A549 (cell line): ENCODE data around the gene TUBA4B. TPM values are rescaled to one million over a fixed set of nuclear protein-coding genes. Genes with fewer than 3 reads are reported as not detected.

Experiments
- ATAC-seq, 2 experiments: fragments of 200-7000 bp in 1 of 2; fragments of >200 bp in 1 of 2; cut with Nextera tagmentation in 1 of 2; cut with Tn5 transposase in 1 of 2; 3 replicates each; pipeline versions ENCODE4 v1.8.0 to v1.9.1; 2018 to 2020; ENCODE audit warnings: mild to moderate bottlenecking in 1 of 2, moderate library complexity in 1 of 2
- CTCF ChIA-PET: fragments of 300-600 bp; sonication (Branson Sonifier 250); formaldehyde crosslinking; extraction: SDS; loops from one replicate; lab custom pipeline; 2021; ENCODE audit warnings: antibody characterized with exemption, inconsistent platforms; lab: Yijun Ruan, JAX
- POLR2A ChIA-PET: fragments of 350-600 bp; formaldehyde crosslinking; extraction: SDS; loops from one replicate; lab custom pipeline; 2021; ENCODE audit warnings: antibody characterized with exemption, inconsistent platforms; lab: Yijun Ruan, JAX
- DNase-seq, 2 experiments: peaks; one replicate each; pipeline versions ENCODE4 v3.0.0 to v3.0.0-alpha.2; 2011 to 2016; ENCODE audit warnings: low read depth in 1 of 2, low spot score in 1 of 2
- FAIRE-seq: peaks from 2 replicates; lab custom pipeline; 2011; peaks lifted over from hg19 to GRCh38; lab: Jason Lieb, UNC
- H3K27ac ChIP-seq, 2 experiments: fragments of >200 bp; sonication (Bioruptor Twin); formaldehyde crosslinking; 3 replicates each; pipeline ENCODE4 v1.5.1; 2016 to 2017
- H3K4me1 ChIP-seq: fragments of >200 bp; sonication (Bioruptor Twin); formaldehyde crosslinking; 3 replicates; pipeline ENCODE4 v1.6.1; 2016
- H3K4me2 ChIP-seq: fragments of >200 bp; sonication (Bioruptor Twin); formaldehyde crosslinking; 3 replicates; pipeline ENCODE4 v1.6.1; 2016
- H3K4me3 ChIP-seq: fragments of >200 bp; sonication (Bioruptor Twin); formaldehyde crosslinking; 3 replicates; pipeline ENCODE4 v1.5.1; 2016
- H3K9me3 ChIP-seq: fragments of >200 bp; sonication (Bioruptor Twin); formaldehyde crosslinking; 3 replicates; pipeline ENCODE4 v1.6.1; 2016
- BHLHE40 ChIP-seq: IDR thresholded peaks from 2 replicates; pipeline ENCODE4 v1.6.1; 2012; ENCODE audit warnings: low read depth, low read length, inconsistent platforms
- CBX8 ChIP-seq: fragments of 200-600 bp; sonication (generic); IDR thresholded peaks from 2 replicates; pipeline ENCODE4 v1.6.1; 2016
- CEBPB ChIP-seq, 2 experiments: fragments of >200 bp in 1 of 2; sonication (Bioruptor Twin) in 1 of 2; formaldehyde crosslinking in 1 of 2; IDR thresholded peaks; 2 replicates each; pipeline ENCODE4 v1.6.1; 2012 to 2016
- CHD2 ChIP-seq: fragments of 150-350 bp; IDR thresholded peaks from 2 replicates; pipeline ENCODE4 v1.6.1; 2014; ENCODE audit warnings: low read length; ENCODE audit not compliant: partially characterized antibody
- CHD4 ChIP-seq: fragments of 200-600 bp; sonication (generic); IDR thresholded peaks from 2 replicates; pipeline ENCODE4 v1.6.1; 2016; ENCODE audit warnings: antibody characterized with exemption, mild to moderate bottlenecking, borderline replicate concordance
- ESRRA ChIP-seq: fragments of 150-350 bp; IDR thresholded peaks from 2 replicates; pipeline ENCODE4 v1.6.1; 2014; ENCODE audit warnings: mild to moderate bottlenecking, low read length, borderline replicate concordance
- FOSL2 ChIP-seq, 2 experiments: fragments of 450-650 bp in 1 of 2; fragments of >200 bp in 1 of 2; sonication (Bioruptor Twin) in 1 of 2; formaldehyde crosslinking; IDR thresholded peaks; 2 replicates each; pipeline versions ENCODE4 v1.5.0 to v1.6.1; 2016 to 2020; ENCODE audit warnings: mild to moderate bottlenecking in 1 of 2, moderate library complexity in 1 of 2
- FOXS1 ChIP-seq: fragments of 250-450 bp; sonication (Bioruptor Pico); IDR thresholded peaks from 2 replicates; pipeline ENCODE4 v1.5.0; 2020; ENCODE audit warnings: mild to moderate bottlenecking, moderate library complexity
- HDAC2 ChIP-seq: fragments of 200-600 bp; sonication (generic); IDR thresholded peaks from 2 replicates; pipeline ENCODE4 v1.6.1; 2016
- HOXB5 ChIP-seq: fragments of 250-450 bp; sonication (Bioruptor Pico); IDR thresholded peaks from 2 replicates; pipeline ENCODE4 v1.5.0; 2020; ENCODE audit warnings: mild to moderate bottlenecking, moderate library complexity
- JUN ChIP-seq, 2 experiments: fragments of >200 bp; sonication (Bioruptor Twin); formaldehyde crosslinking; IDR thresholded peaks; 2 replicates in 1 of 2; 3 replicates in 1 of 2; pipeline ENCODE4 v1.6.1; 2016 to 2017
- MAZ ChIP-seq: fragments of 150-350 bp; IDR thresholded peaks from 2 replicates; pipeline ENCODE4 v1.6.1; 2014; ENCODE audit warnings: antibody characterized with exemption, low read depth, low read length, borderline replicate concordance
- PHF8 ChIP-seq: fragments of 200-600 bp; sonication (generic); IDR thresholded peaks from 2 replicates; pipeline ENCODE4 v1.6.1; 2016; ENCODE audit warnings: low read depth, mild to moderate bottlenecking, antibody characterized with exemption, moderate library complexity, borderline replicate concordance
- POLR2A ChIP-seq: IDR thresholded peaks from 2 replicates; pipeline ENCODE4 v1.6.1; 2012; ENCODE audit warnings: mild to moderate bottlenecking, low read length
- POLR2AphosphoS2 ChIP-seq: conservative IDR thresholded peaks from 2 replicates; pipeline ENCODE4 v1.6.1; 2012; ENCODE audit warnings: low read length, improper control_type of control experiment, inconsistent platforms
- RAD21 ChIP-seq, 2 experiments: fragments of >200 bp in 1 of 2; sonication (Bioruptor Twin) in 1 of 2; formaldehyde crosslinking in 1 of 2; IDR thresholded peaks in 1 of 2; conservative IDR thresholded peaks in 1 of 2; 2 replicates in 1 of 2; 3 replicates in 1 of 2; pipeline ENCODE4 v1.6.1; 2012 to 2018; ENCODE audit warnings: inconsistent platforms in 1 of 2
- RARB ChIP-seq: fragments of 250-450 bp; sonication (Bioruptor Pico); IDR thresholded peaks from 2 replicates; pipeline ENCODE4 v1.8.0; 2021; ENCODE audit warnings: mild to moderate bottlenecking, moderate library complexity
- SREBF2 ChIP-seq: fragments of 450-650 bp; IDR thresholded peaks from 2 replicates; pipeline ENCODE4 v1.6.1; 2014; ENCODE audit warnings: mild to moderate bottlenecking, moderate library complexity
- ZFP36 ChIP-seq: fragments of 450-650 bp; IDR thresholded peaks from 2 replicates; pipeline ENCODE4 v1.6.1; 2014; ENCODE audit warnings: borderline replicate concordance; ENCODE audit not compliant: partially characterized antibody
- WGBS: methylation state at CpG from one replicate; pipeline ENCODE4 v1.1.6; 2017; ENCODE audit errors: missing lambda C conversion rate; 5-methylcytosine and 5-hydroxymethylcytosine counted together
- polyA plus RNA-seq, 4 experiments: library from polyadenylated mRNA; depleted of rRNA in 3 of 4; stranded (reverse); fragments of >200 nt; fragmentation: RNase III in 1 of 4; extraction: RNeasy Plus Mini Kit Qiagen cat#74134 plus additional on column Dnase treatment in 1 of 4; gene quantifications; 2 replicates in 3 of 4; 3 replicates in 1 of 4; pipeline ENCODE4 v1.2.3, GENCODE V29; 2011 to 2017
- TF ChIP-seq, protein P1 (sequence below): fragments of 250-450 bp; sonication (Bioruptor Pico); IDR thresholded peaks from 2 replicates; pipeline ENCODE4 v1.5.0; 2020; ENCODE audit warnings: low read depth, mild to moderate bottlenecking, moderate library complexity
- TF ChIP-seq, protein P2 (sequence below): IDR thresholded peaks from 2 replicates; pipeline ENCODE4 v1.6.1; 2012; ENCODE audit warnings: low read depth, borderline replicate concordance
- TF ChIP-seq, protein P3 (sequence below): fragments of 250-450 bp; sonication (Bioruptor Pico); IDR thresholded peaks from 2 replicates; pipeline ENCODE4 v1.5.0; 2021; ENCODE audit warnings: mild to moderate bottlenecking, moderate library complexity, borderline replicate concordance
- TF ChIP-seq, protein P4 (sequence below): fragments of >200 bp; sonication (Bioruptor Twin); formaldehyde crosslinking; IDR thresholded peaks from 2 replicates; pipeline ENCODE4 v1.6.1; 2016
- TF ChIP-seq, protein P5 (sequence below): IDR thresholded peaks from 2 replicates; pipeline ENCODE4 v1.6.1; 2012

Gene TUBA4B
- polyA plus RNA-seq, 2 of the 4 experiments (the other 2 are of a cell fraction) = 0.71 to 0.94 TPM

DNA sequence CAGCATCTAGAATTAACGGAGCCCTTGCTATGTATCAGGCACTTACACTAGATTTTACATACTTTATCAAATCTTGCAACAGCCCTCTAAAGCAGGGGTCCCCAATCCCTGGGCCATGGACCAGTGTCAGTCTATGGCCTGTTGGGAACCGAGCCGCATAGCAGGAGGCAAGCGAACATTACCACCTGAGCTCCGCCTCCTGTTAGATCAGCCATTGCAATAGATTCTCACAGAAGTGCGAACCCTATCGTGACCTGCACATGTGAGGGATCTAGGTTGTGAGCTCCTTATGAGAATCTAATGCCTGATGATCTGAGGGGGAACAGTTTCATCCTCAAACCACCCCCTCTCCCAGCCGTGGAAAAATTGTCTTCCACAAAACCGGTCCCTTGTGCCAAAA, 39.6 kb downstream of the TUBA4B start (continued):
- TF ChIP-seq, protein P1, sequence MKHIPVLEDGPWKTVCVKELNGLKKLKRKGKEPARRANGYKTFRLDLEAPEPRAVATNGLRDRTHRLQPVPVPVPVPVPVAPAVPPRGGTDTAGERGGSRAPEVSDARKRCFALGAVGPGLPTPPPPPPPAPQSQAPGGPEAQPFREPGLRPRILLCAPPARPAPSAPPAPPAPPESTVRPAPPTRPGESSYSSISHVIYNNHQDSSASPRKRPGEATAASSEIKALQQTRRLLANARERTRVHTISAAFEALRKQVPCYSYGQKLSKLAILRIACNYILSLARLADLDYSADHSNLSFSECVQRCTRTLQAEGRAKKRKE = no peak
- no peak for TF ChIP-seq PHF8
- TF ChIP-seq, protein P2, sequence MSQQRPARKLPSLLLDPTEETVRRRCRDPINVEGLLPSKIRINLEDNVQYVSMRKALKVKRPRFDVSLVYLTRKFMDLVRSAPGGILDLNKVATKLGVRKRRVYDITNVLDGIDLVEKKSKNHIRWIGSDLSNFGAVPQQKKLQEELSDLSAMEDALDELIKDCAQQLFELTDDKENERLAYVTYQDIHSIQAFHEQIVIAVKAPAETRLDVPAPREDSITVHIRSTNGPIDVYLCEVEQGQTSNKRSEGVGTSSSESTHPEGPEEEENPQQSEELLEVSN = no peak
- no peak for TF ChIP-seq SREBF2
- TF ChIP-seq, protein P3, sequence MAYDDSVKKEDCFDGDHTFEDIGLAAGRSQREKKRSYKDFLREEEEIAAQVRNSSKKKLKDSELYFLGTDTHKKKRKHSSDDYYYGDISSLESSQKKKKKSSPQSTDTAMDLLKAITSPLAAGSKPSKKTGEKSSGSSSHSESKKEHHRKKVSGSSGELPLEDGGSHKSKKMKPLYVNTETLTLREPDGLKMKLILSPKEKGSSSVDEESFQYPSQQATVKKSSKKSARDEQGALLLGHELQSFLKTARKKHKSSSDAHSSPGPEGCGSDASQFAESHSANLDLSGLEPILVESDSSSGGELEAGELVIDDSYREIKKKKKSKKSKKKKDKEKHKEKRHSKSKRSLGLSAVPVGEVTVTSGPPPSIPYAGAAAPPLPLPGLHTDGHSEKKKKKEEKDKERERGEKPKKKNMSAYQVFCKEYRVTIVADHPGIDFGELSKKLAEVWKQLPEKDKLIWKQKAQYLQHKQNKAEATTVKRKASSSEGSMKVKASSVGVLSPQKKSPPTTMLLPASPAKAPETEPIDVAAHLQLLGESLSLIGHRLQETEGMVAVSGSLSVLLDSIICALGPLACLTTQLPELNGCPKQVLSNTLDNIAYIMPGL (CRISPR knock-in tag) = no peak
- no peak for TF ChIP-seq HDAC2
- TF ChIP-seq FOSL2 (IDR thresholded peaks at IDR 0.05) = no peak
- no peak for TF ChIP-seq FOSL2 (CRISPR knock-in tag; IDR thresholded peaks at IDR 0.05)
- TF ChIP-seq, all 56 proteins: peak for 0

- TF ChIP-seq, protein P4, sequence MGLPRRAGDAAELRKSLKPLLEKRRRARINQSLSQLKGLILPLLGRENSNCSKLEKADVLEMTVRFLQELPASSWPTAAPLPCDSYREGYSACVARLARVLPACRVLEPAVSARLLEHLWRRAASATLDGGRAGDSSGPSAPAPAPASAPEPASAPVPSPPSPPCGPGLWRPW = no peak
- TF ChIP-seq CHD4 (no peak), JUN (IDR thresholded peaks at IDR 0.05) (no peak), POLR2AphosphoS2 (no peak), FOSL2 (IDR thresholded peaks at IDR 0.05) (no peak), FOSL2 (CRISPR knock-in tag; IDR thresholded peaks at IDR 0.05) (no peak), HOXB5 (CRISPR knock-in tag) (no peak), CHD2 (no peak), ZFP36 (no peak)
- TF ChIP-seq, protein P5, sequence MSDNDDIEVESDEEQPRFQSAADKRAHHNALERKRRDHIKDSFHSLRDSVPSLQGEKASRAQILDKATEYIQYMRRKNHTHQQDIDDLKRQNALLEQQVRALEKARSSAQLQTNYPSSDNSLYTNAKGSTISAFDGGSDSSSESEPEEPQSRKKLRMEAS = no peak
- ATAC-seq (no peak), DNase-seq (no peak), FAIRE-seq (no peak)
- 92% methylated on average over 5 of the region's 5 CpGs for WGBS
- peak overlapping the region; percentile 94 to 99; a peak in 5 of 6 replicates for H3K27ac ChIP-seq
- POLR2A ChIA-PET = interaction anchor here (1.1 to 1.4 kb wide), 2 partner anchors 15 to 19 kb away, joined by 4 to 8 read pairs; partner anchors contain the start of gene DNAJB2
- no peak overlapping the region for H3K4me3 ChIP-seq
- H3K4me1 ChIP-seq = peaks cover 26% of the 10 kb centered on the region
- H3K4me2 ChIP-seq = peak overlapping the region; percentile 81; the same call in 2 of the 3 replicates
- CTCF ChIA-PET = interaction anchor here (0.7 to 16.3 kb wide), 22 partner anchors 9 to 235 kb away, joined by 3 to 540 read pairs (median 16); partner anchors contain the start of genes ABCB6, ANKZF1, ATG9A and CNPPD1
- H3K9me3 ChIP-seq = no peaks in the 10 kb centered on the region
Observed at GRCh38 chr2:219293736-219294231, 40.7 kb downstream of the TUBA4B start.

GRCh38 chr2:219294356-219295351, 41.6 kb downstream of the TUBA4B start:
- DNase-seq (peak; percentile 87 to 91), FAIRE-seq (no peak), ATAC-seq (peak; percentile 69 to 89)
- H3K4me2 ChIP-seq = peak overlapping the region; percentile 81
- ChIA-PET POLR2A (interaction anchor here (0.7 to 1.8 kb wide), 12 partner anchors 16 to 118 kb away, joined by 3 to 21 read pairs (median 7); partner anchors contain the start of genes ABCB6, ANKZF1, ATG9A and CNPPD1), CTCF (interaction anchor here (0.6 to 16.3 kb wide), 65 partner anchors 9 to 300 kb away, joined by 3 to 540 read pairs (median 6); partner anchors contain the start of genes ABCB6, ANKZF1, ATG9A and CFAP65)
- no peaks in the 10 kb centered on the region for H3K9me3 ChIP-seq
- peak overlapping the region; percentile 94 to 99 for H3K27ac ChIP-seq
- H3K4me1 ChIP-seq = peaks cover 23% of the 10 kb centered on the region
- peak overlapping the region; percentile 48 for H3K4me3 ChIP-seq
- 23% methylated on average over 50 of the region's 67 CpGs for WGBS
- TF ChIP-seq JUN (IDR thresholded peaks at IDR 0.05) (peak in 1 of 2 experiments; percentile 84; a peak in 2 of 5 replicates), CEBPB (IDR thresholded peaks at IDR 0.05) (no peak), PHF8 (peak; percentile 88), BHLHE40 (0 out of 2 replicates have a peak, but pooled peaks have one; percentile 13), MAZ (0 out of 2 replicates have a peak, but pooled peaks have one; percentile 64), POLR2A (peak; percentile 56), RAD21 (conservative IDR thresholded peaks at IDR 0.05 in 1 of 2, IDR thresholded peaks at IDR 0.05 in 1 of 2) (peak; percentile 74 to 93), CBX8 (no peak), FOXS1 (CRISPR knock-in tag) (no peak), RARB (CRISPR knock-in tag) (no peak), ESRRA (no peak)
- TF ChIP-seq, protein P1 = peak; percentile 43; the same call in 1 of the 2 replicates
- TF ChIP-seq, protein P3 (CRISPR knock-in tag) = peak; percentile 87
